CD4-positive, CD25-positive, alpha-beta regulatory T cell (primary cell): ENCODE results near the gene FRMD5. TPM values are rescaled to one million over a fixed set of nuclear protein-coding genes. Genes with fewer than 3 reads are reported as not detected.
"Not testable (repeated sequence)": the region's sequence is repeated elsewhere in the genome, so short reads cannot be mapped to it uniquely, and the experiment has no call there.

ENCODE experiments used
- ATAC-seq, 2 donors: fragments of 150-1000 bp; cut with Tn5 transposase; one replicate each; pipeline ENCODE4 v1.10.0; 2021; ENCODE audit warnings: low read depth in 2 of 2, moderate number of reproducible peaks in 2 of 2, moderate library complexity in 1 of 2
- DNase-seq, 3 donors: peaks; one replicate each; pipeline versions ENCODE4 v3.0.0 to v3.0.0-alpha.2; 2012 to 2022; ENCODE audit warnings: mixed read lengths in 1 of 3
- H3K27ac ChIP-seq: one replicate; pipeline ENCODE4 v1.7.0; 2013; ENCODE audit warnings: mild to moderate bottlenecking, low read length; ENCODE audit not compliant: insufficient read depth, poor library complexity, severe bottlenecking
- H3K27me3 ChIP-seq: one replicate; pipeline ENCODE4 v1.7.0; 2013; ENCODE audit warnings: low read length; ENCODE audit not compliant: control insufficient read depth, insufficient read depth
- H3K36me3 ChIP-seq: one replicate; pipeline ENCODE4 v1.7.0; 2013; ENCODE audit warnings: mild to moderate bottlenecking, low read length, moderate library complexity; ENCODE audit not compliant: control insufficient read depth, insufficient read depth
- H3K4me1 ChIP-seq: 2 replicates; pipeline ENCODE4 v1.7.0; 2013; ENCODE audit warnings: mild to moderate bottlenecking, low read length; ENCODE audit not compliant: insufficient read depth, control insufficient read depth, poor library complexity, severe bottlenecking
- H3K4me3 ChIP-seq: one replicate; pipeline ENCODE4 v1.7.0; 2013; ENCODE audit warnings: low read depth, mild to moderate bottlenecking, low read length, moderate library complexity
- H3K9me3 ChIP-seq, 2 experiments: 1 replicate in 1 of 2; 2 replicates in 1 of 2; pipeline ENCODE4 v1.7.0; 2013; ENCODE audit warnings: low read length in 2 of 2, mild to moderate bottlenecking in 1 of 2, moderate library complexity in 1 of 2; ENCODE audit not compliant: control insufficient read depth in 2 of 2
- H3K27ac Mint-ChIP-seq, 3 donors: one replicate each; pipeline ENCODE4 v1.8.0; 2020 to 2022; ENCODE audit warnings: mild to moderate bottlenecking in 3 of 3, mixed read lengths in 3 of 3, moderate library complexity in 2 of 3
- H3K27me3 Mint-ChIP-seq: one replicate; pipeline ENCODE4 v1.8.0; 2022; ENCODE audit warnings: mild to moderate bottlenecking, mixed read lengths
- H3K36me3 Mint-ChIP-seq: one replicate; pipeline ENCODE4 v1.8.0; 2020; ENCODE audit warnings: mixed read lengths
- H3K4me1 Mint-ChIP-seq, 4 donors: one replicate each; pipeline ENCODE4 v1.8.0; 2020 to 2022; ENCODE audit warnings: mixed read lengths in 4 of 4, mild to moderate bottlenecking in 1 of 4
- H3K4me3 Mint-ChIP-seq, 4 donors: one replicate each; pipeline ENCODE4 v1.8.0; 2020 to 2022; ENCODE audit warnings: mild to moderate bottlenecking in 4 of 4, mixed read lengths in 4 of 4, moderate library complexity in 3 of 4
- H3K9me3 Mint-ChIP-seq, 7 donors: one replicate each; pipeline ENCODE4 v1.8.0; 2020 to 2022; ENCODE audit warnings: mixed read lengths in 7 of 7, mild to moderate bottlenecking in 3 of 7, moderate library complexity in 2 of 7
- polyA plus RNA-seq, 4 donors: library from polyadenylated mRNA; unstranded; fragments of 300-500 nt; fragmentation: Illumina TruSeq; gene quantifications; one replicate each; pipeline ENCODE4 v1.2.3, GENCODE V29; 2021
- total RNA-seq: library from RNA; stranded (reverse); gene quantifications from one replicate; pipeline ENCODE4 v1.2.3, GENCODE V29; 2022

FRMD5 gene
- total and polyA plus RNA-seq, 5 donors from 2014 or later = 0.24 to 1.1 (median 0.35) TPM; not detected in 1

GRCh38 chr15:43868406-43868805 lies 326.7 kb downstream of the FRMD5 start:
- H3K36me3 ChIP-seq = peaks cover 18% of the 10 kb centered on the region
- no peaks in the 10 kb centered on the region for H3K4me1 ChIP-seq
- Mint-ChIP-seq H3K27ac (no peak overlapping the region), H3K4me3 (no peak overlapping the region), H3K27me3 (no peaks in the 10 kb centered on the region), H3K4me1 (no peaks in the 10 kb centered on the region), H3K36me3 (peaks cover 32% of the 10 kb centered on the region), H3K9me3 (no peaks in the 10 kb centered on the region)
- no peaks in the 10 kb centered on the region for H3K9me3 ChIP-seq
- no peak overlapping the region for H3K4me3 ChIP-seq
- ATAC-seq (no peak), DNase-seq (no peak)
- H3K27ac ChIP-seq = no peak overlapping the region
- H3K27me3 ChIP-seq = no peaks in the 10 kb centered on the region

- no peaks in the 10 kb centered on the region for H3K4me1 Mint-ChIP-seq
- Histone ChIP-seq H3K27me3 (no peaks in the 10 kb centered on the region), H3K27ac (no peak overlapping the region), H3K4me3 (no peak overlapping the region), H3K4me1 (no peaks in the 10 kb centered on the region), H3K9me3 (no peaks in the 10 kb centered on the region), H3K36me3 (peaks cover 20% of the 10 kb centered on the region)
- DNase-seq (no peak), ATAC-seq (no peak)
- no peaks in the 10 kb centered on the region for H3K27me3 Mint-ChIP-seq
- no peak overlapping the region for H3K4me3 Mint-ChIP-seq
- H3K27ac Mint-ChIP-seq = no peak overlapping the region
- peaks cover 28% of the 10 kb centered on the region for H3K36me3 Mint-ChIP-seq
- H3K9me3 Mint-ChIP-seq = no peaks in the 10 kb centered on the region
These were observed 328.0 kb downstream of the FRMD5 start for GRCh38 chr15:43867096-43867495.

- not testable (repeated sequence) for H3K9me3 ChIP-seq, H3K4me1 Mint-ChIP-seq, H3K9me3 Mint-ChIP-seq, H3K4me3 Mint-ChIP-seq, H3K27ac ChIP-seq, H3K27me3 ChIP-seq, DNase-seq, H3K27me3 Mint-ChIP-seq, ATAC-seq, H3K4me3 ChIP-seq, H3K4me1 ChIP-seq
- Mint-ChIP-seq H3K27ac (peak overlapping the region in 1 of 3 donors; percentile 66), H3K36me3 (peaks cover 27% of the 10 kb centered on the region)
- peaks cover 20% of the 10 kb centered on the region for H3K36me3 ChIP-seq
These were observed 328.4 kb downstream of the FRMD5 start for GRCh38 chr15:43866636-43867035.

DNA sequence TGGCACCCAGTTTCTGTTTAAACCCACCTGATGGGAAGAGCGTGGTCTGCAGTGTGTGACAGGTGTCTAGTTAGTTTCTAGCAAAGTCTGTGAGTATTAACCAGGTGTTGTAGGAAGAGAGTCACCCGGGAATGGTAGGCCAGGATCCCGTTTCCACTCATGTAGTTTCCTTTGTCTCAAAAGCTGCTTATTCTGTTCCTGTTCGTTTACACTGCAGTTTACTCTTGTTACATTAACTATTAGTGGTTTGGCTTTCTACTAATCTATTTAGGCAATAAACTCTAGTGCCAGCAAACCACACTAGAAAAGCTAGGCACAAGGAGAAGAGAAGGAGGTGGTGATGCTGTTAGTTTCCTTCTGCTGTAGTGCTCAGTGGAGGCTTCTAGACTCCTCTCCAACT lies 335.5 kb downstream of the FRMD5 start:
- Mint-ChIP-seq H3K27me3 (no peaks in the 10 kb centered on the region), H3K4me3 (no peak overlapping the region), H3K27ac (peak overlapping the region in 2 of 3 donors; percentile 23 to 27), H3K4me1 (peaks cover 0 to 9% (median 0%) of the 10 kb centered on the region in 4 donors), H3K36me3 (peaks cover 41% of the 10 kb centered on the region), H3K9me3 (no peaks in the 10 kb centered on the region)
- no peaks in the 10 kb centered on the region for H3K27me3 ChIP-seq
- H3K36me3 ChIP-seq = peaks cover 46% of the 10 kb centered on the region
- no peaks in the 10 kb centered on the region for H3K4me1 ChIP-seq
- DNase-seq = no peak
- no peak overlapping the region for H3K4me3 ChIP-seq
- no peak for ATAC-seq
- no peaks in the 10 kb centered on the region for H3K9me3 ChIP-seq
- H3K27ac ChIP-seq = no peak overlapping the region

- no peak for ATAC-seq
- H3K36me3 ChIP-seq = peaks cover 50% of the 10 kb centered on the region
These were observed 340.3 kb downstream of the FRMD5 start for GRCh38 chr15:43854801-43855200.

GRCh38 chr15:43852607-43853006 lies 342.5 kb downstream of the FRMD5 start:
- peaks cover 40% of the 10 kb centered on the region for H3K36me3 Mint-ChIP-seq
- ATAC-seq (no peak), DNase-seq (no peak)
- H3K9me3 Mint-ChIP-seq = no peaks in the 10 kb centered on the region
- H3K4me1 ChIP-seq = no peaks in the 10 kb centered on the region
- peaks cover 39% of the 10 kb centered on the region for H3K36me3 ChIP-seq
- no peak overlapping the region for H3K27ac ChIP-seq
- no peaks in the 10 kb centered on the region for H3K27me3 ChIP-seq
- peaks cover 0 to 9% (median 0%) of the 10 kb centered on the region in 4 donors for H3K4me1 Mint-ChIP-seq
- H3K4me3 ChIP-seq = no peak overlapping the region
- no peaks in the 10 kb centered on the region for H3K9me3 ChIP-seq
- no peaks in the 10 kb centered on the region for H3K27me3 Mint-ChIP-seq
- H3K4me3 Mint-ChIP-seq = peak overlapping the region in 1 of 4 donors; percentile 54
- no peak overlapping the region for H3K27ac Mint-ChIP-seq

More at GRCh38 chr15:43854801-43855200, 340.3 kb downstream of the FRMD5 start:
- Histone ChIP-seq H3K4me3 (no peak overlapping the region), H3K9me3 (no peaks in the 10 kb centered on the region), H3K27ac (no peak overlapping the region), H3K4me1 (no peaks in the 10 kb centered on the region), H3K27me3 (no peaks in the 10 kb centered on the region)
- no peaks in the 10 kb centered on the region for H3K9me3 Mint-ChIP-seq
- H3K27me3 Mint-ChIP-seq = no peaks in the 10 kb centered on the region
- peaks cover 48% of the 10 kb centered on the region for H3K36me3 Mint-ChIP-seq
- H3K4me1 Mint-ChIP-seq = peaks cover 0 to 9% (median 0%) of the 10 kb centered on the region in 4 donors
- DNase-seq = no peak
- H3K27ac Mint-ChIP-seq = peak overlapping the region in 1 of 3 donors; percentile 62
- no peak overlapping the region for H3K4me3 Mint-ChIP-seq

DNA sequence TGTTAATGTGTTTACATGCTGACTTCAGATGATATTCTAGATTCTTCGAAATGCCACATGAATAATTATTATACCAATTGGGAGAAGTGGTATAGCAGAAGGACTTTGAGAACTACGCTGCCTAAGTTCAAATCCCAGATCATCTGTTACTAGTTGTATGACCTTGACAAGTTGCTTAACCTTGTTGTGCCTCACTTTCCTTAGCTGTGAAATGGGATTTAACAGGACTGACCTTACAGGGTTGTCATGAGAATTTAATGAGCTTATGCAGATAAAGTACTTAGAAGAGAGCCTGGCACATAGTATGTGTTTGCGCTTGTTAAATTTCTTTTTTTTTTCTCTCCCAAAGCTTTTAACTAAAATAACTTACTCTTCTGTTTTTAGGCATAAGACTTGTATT lies 343.8 kb downstream of the FRMD5 start:
- Mint-ChIP-seq H3K9me3 (no peaks in the 10 kb centered on the region), H3K27ac (no peak overlapping the region), H3K36me3 (peaks cover 32% of the 10 kb centered on the region), H3K27me3 (no peaks in the 10 kb centered on the region), H3K4me3 (no peak overlapping the region), H3K4me1 (peaks cover 0 to 6% (median 0%) of the 10 kb centered on the region in 4 donors)
- Histone ChIP-seq H3K36me3 (peaks cover 38% of the 10 kb centered on the region), H3K4me1 (no peaks in the 10 kb centered on the region), H3K9me3 (no peaks in the 10 kb centered on the region), H3K4me3 (no peak overlapping the region), H3K27ac (no peak overlapping the region), H3K27me3 (no peaks in the 10 kb centered on the region)
- ATAC-seq (no peak), DNase-seq (no peak)

DNA sequence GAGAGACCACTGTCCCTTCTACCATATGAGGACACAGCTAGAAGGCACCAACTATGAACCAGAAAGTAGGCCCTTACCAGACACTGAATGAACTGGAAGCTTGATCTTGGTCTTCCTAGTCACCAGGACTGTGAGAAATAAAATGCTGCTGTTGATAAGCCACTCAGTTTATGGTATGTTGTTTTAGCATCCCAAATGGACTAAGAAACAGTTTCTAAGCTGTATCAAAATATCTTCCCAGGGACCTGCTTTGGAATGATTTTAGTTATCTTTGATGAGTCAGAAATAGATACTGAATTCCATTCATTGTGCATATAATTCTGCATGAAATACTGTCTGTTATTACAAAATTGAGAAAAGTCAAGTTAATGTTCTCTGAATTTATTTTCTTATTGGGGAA lies 349.6 kb downstream of the FRMD5 start:
- no peak overlapping the region for H3K4me3 Mint-ChIP-seq
- Histone ChIP-seq H3K27ac (no peak overlapping the region), H3K9me3 (no peaks in the 10 kb centered on the region), H3K4me1 (no peaks in the 10 kb centered on the region), H3K4me3 (no peak overlapping the region), H3K27me3 (no peaks in the 10 kb centered on the region), H3K36me3 (peaks cover 40% of the 10 kb centered on the region)
- no peak overlapping the region for H3K27ac Mint-ChIP-seq
- H3K9me3 Mint-ChIP-seq = no peaks in the 10 kb centered on the region
- DNase-seq (no peak), ATAC-seq (no peak)
- peaks cover 20% of the 10 kb centered on the region for H3K36me3 Mint-ChIP-seq
- no peaks in the 10 kb centered on the region for H3K27me3 Mint-ChIP-seq
- peaks cover 0 to 6% (median 1%) of the 10 kb centered on the region in 4 donors for H3K4me1 Mint-ChIP-seq
